Activated T-helper 17 cell treated with anti-CD3 and anti-CD28 coated beads, Interleukin-2, amount 50 U/mL, for 72 hours (primary cell): ENCODE measurements around the gene DIP2B. TPM values are rescaled to one million over a fixed set of nuclear protein-coding genes. Genes with fewer than 3 reads are reported as not detected.
"Not testable (repeated sequence)": the region's sequence is repeated elsewhere in the genome, so short reads cannot be mapped to it uniquely, and the experiment has no call there.

Experiments
- ATAC-seq: fragments of 150-1000 bp; cut with Tn5 transposase; replicated peaks from 2 replicates; pipeline ENCODE4 v1.10.0; 2021; ENCODE audit warnings: mild to moderate bottlenecking, moderate library complexity
- H3K27ac Mint-ChIP-seq: one replicate; pipeline ENCODE4 v1.8.0; 2022; ENCODE audit warnings: mixed read lengths
- H3K27me3 Mint-ChIP-seq: one replicate; pipeline ENCODE4 v1.8.0; 2022; ENCODE audit warnings: mixed read lengths
- H3K36me3 Mint-ChIP-seq: one replicate; pipeline ENCODE4 v1.8.0; 2022; ENCODE audit warnings: low read depth, mild to moderate bottlenecking, mixed read lengths
- H3K4me1 Mint-ChIP-seq: one replicate; pipeline ENCODE4 v1.8.0; 2022; ENCODE audit warnings: mixed read lengths
- H3K4me3 Mint-ChIP-seq: one replicate; pipeline ENCODE4 v1.8.0; 2022; ENCODE audit warnings: mild to moderate bottlenecking, mixed read lengths
- H3K9me3 Mint-ChIP-seq: one replicate; pipeline ENCODE4 v1.8.0; 2022; ENCODE audit warnings: mixed read lengths
- total RNA-seq, 2 donors: library from RNA; stranded (reverse); gene quantifications; one replicate each; pipeline ENCODE4 v1.2.3, GENCODE V29; 2022

Gene DIP2B
- total RNA-seq, 2 donors from 2014 or later = 18.6 to 20.1 TPM

GRCh38 chr12:50529345-50529744 lies 24.6 kb downstream of the DIP2B start:
- peak overlapping the region; percentile 34 for H3K27ac Mint-ChIP-seq

GRCh38 chr12:50530532-50530931 lies 25.7 kb downstream of the DIP2B start:
- ATAC-seq = no peak
- no peaks in the 10 kb centered on the region for H3K36me3 Mint-ChIP-seq
- H3K27me3 Mint-ChIP-seq = no peaks in the 10 kb centered on the region
- H3K4me3 Mint-ChIP-seq = no peak overlapping the region
- no peaks in the 10 kb centered on the region for H3K9me3 Mint-ChIP-seq
- no peak overlapping the region for H3K27ac Mint-ChIP-seq
- H3K4me1 Mint-ChIP-seq = peaks cover 10% of the 10 kb centered on the region

More at GRCh38 chr12:50529345-50529744, 24.6 kb downstream of the DIP2B start:
- H3K9me3 Mint-ChIP-seq = no peaks in the 10 kb centered on the region
- H3K4me3 Mint-ChIP-seq = no peak overlapping the region
- no peaks in the 10 kb centered on the region for H3K36me3 Mint-ChIP-seq
- H3K4me1 Mint-ChIP-seq = peaks cover 10% of the 10 kb centered on the region
- no peaks in the 10 kb centered on the region for H3K27me3 Mint-ChIP-seq
- ATAC-seq = no peak

DNA sequence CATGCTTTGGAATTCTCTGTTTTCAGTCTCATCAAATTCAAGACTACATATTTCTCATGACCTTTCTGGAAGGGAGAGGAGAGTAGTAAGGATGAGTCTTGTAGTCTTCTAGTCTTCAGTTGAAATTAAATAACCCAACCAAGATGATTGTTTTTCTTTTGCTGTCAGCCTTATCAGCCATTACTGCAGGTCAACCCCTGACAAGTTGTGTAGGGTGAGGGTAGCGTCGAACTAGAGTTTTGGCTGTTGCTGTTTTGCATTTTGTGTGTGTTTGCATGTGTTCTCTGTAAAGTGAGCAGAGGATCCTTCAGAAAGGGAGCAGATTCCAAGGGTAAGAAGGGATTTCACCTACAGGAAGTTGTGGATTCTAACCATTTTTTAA lies 28.4 kb downstream of the DIP2B start:
- Mint-ChIP-seq H3K27me3 (no peaks in the 10 kb centered on the region), H3K9me3 (no peaks in the 10 kb centered on the region), H3K4me1 (peaks cover 22% of the 10 kb centered on the region), H3K36me3 (peaks cover 8% of the 10 kb centered on the region), H3K27ac (no peak overlapping the region), H3K4me3 (no peak overlapping the region)
- no peak for ATAC-seq

GRCh38 chr12:50533971-50534370 lies 29.2 kb downstream of the DIP2B start:
- no peak for ATAC-seq
- peaks cover 8% of the 10 kb centered on the region for H3K36me3 Mint-ChIP-seq
- no peaks in the 10 kb centered on the region for H3K27me3 Mint-ChIP-seq
- H3K4me3 Mint-ChIP-seq = peak overlapping the region; percentile 24
- H3K27ac Mint-ChIP-seq = no peak overlapping the region
- no peaks in the 10 kb centered on the region for H3K9me3 Mint-ChIP-seq
- H3K4me1 Mint-ChIP-seq = peaks cover 15% of the 10 kb centered on the region

DNA sequence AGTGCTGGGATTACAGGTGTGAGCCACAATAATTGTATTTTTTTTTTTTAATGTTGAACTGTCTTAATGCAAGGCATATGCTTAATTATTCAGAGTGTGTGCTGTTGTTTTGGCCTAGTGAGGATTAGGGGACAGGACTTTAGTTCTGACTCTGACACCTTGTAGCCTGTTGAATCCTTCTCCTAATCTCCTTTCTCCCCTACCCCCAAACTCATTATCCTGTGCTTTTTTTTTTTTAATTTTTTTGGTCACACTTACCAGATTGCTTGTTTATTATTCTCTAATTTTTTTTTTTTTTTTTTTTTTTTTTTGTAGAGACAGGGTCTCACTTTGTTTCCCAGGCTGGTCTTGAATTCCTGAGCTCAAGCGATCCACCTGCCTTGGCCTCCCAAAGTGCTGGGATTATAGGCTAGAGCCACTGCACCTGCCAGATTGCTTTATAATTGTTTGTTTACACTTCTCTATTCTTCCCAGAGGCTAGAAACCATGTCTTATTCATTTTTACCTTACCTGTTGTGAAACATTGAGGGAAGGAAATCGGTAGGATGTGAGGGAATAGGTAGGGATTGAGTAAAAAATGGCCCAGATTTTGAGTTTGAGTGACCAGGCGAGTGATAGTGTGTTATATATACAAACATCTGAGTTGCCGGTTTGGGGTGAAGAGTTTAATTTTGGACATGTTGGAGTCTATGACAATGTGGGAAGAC lies 32.2 kb downstream of the DIP2B start:
- Mint-ChIP-seq H3K36me3 (peaks cover 8% of the 10 kb centered on the region), H3K9me3 (no peaks in the 10 kb centered on the region), H3K4me1 (peaks cover 12% of the 10 kb centered on the region)

DNA sequence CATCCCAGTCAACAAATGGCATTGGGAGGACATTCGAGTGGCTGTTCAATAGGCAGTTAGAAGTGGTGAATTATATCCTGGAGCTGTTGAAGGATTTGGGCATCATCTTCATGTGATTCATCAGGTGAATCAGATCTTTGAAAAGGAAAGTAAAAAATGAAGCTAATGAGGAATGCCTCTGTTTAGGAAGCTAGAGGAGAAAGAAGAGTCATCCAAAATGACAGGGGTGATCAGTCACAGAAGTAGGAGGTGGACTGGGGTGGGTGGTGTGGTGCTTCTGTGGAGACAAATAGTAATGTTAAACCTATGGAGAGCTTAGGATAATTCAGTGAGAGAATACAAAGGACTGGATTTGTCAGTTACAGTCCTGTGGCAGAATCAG lies 32.7 kb downstream of the DIP2B start:
- Mint-ChIP-seq H3K4me3 (peak overlapping the region; percentile 19), H3K4me1 (peaks cover 12% of the 10 kb centered on the region), H3K27ac (peak overlapping the region; percentile 55), H3K36me3 (peaks cover 11% of the 10 kb centered on the region), H3K9me3 (no peaks in the 10 kb centered on the region), H3K27me3 (no peaks in the 10 kb centered on the region)
- peak; percentile 30 for ATAC-seq

More for the DNA sequence above, 32.2 kb downstream of the DIP2B start:
- Mint-ChIP-seq H3K27ac (peak overlapping the region; percentile 55), H3K4me3 (peak overlapping the region; percentile 19), H3K27me3 (no peaks in the 10 kb centered on the region)
- ATAC-seq = no peak

DNA sequence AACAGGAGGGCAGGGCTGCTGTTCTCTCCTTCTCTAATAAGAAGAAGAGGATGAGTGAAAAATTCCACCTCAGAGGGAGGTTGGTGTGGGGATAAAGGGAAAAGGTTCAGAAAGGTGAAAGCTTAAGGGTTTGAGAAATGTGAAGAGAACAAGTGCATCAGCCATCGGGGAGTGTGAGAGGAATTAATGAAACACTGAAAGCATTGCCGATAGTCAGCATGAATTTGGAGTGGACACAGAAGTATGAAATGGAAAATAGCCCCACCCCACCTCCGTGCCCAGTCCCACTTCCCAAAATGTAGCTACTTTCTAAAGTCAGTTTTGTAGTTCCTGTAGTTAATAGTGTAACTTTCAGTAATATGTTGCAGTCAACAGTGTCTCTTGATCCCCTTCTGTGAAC lies 33.4 kb downstream of the DIP2B start:
- peaks cover 12% of the 10 kb centered on the region for H3K4me1 Mint-ChIP-seq
- no peak for ATAC-seq
- H3K27ac Mint-ChIP-seq = peak overlapping the region; percentile 55
- H3K4me3 Mint-ChIP-seq = peak overlapping the region; percentile 19
- H3K27me3 Mint-ChIP-seq = no peaks in the 10 kb centered on the region
- H3K36me3 Mint-ChIP-seq = peaks cover 16% of the 10 kb centered on the region
- H3K9me3 Mint-ChIP-seq = no peaks in the 10 kb centered on the region

- Mint-ChIP-seq H3K9me3 (no peaks in the 10 kb centered on the region), H3K36me3 (peaks cover 16% of the 10 kb centered on the region), H3K27ac (no peak overlapping the region), H3K4me3 (peak overlapping the region; percentile 54), H3K27me3 (no peaks in the 10 kb centered on the region), H3K4me1 (peaks cover 16% of the 10 kb centered on the region)
- ATAC-seq = no peak
Measured at GRCh38 chr12:50541139-50541538, 36.4 kb downstream of the DIP2B start.

DNA sequence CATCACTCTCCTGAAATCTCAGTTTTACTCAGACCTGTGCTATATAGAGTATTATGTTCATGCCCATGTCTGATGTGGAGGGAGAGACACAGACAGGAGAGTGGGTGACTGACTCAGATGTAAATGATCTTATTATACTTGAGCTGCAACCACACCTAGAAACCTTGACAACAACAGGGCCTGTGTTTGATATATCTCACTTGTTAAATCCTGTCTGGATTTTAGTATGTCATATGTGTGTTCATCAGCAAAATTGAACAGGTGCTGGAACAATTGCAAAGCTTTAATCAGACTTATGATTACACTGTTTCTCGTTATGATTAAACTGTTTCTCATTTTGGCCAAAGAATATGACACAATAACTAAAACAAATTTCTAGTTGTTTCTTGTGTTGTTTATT lies 37.7 kb downstream of the DIP2B start:
- Mint-ChIP-seq H3K4me1 (peaks cover 15% of the 10 kb centered on the region), H3K9me3 (no peaks in the 10 kb centered on the region), H3K27ac (peak overlapping the region; percentile 94), H3K36me3 (peaks cover 8% of the 10 kb centered on the region), H3K4me3 (peak overlapping the region; percentile 54), H3K27me3 (no peaks in the 10 kb centered on the region)
- ATAC-seq = peak; percentile 99

GRCh38 chr12:50543188-50543587 lies 38.4 kb downstream of the DIP2B start:
- H3K36me3 Mint-ChIP-seq, H3K9me3 Mint-ChIP-seq, H3K4me1 Mint-ChIP-seq, H3K27me3 Mint-ChIP-seq, ATAC-seq: not testable (repeated sequence)
- Mint-ChIP-seq H3K4me3 (peak overlapping the region; percentile 54), H3K27ac (peak overlapping the region; percentile 94)

DNA sequence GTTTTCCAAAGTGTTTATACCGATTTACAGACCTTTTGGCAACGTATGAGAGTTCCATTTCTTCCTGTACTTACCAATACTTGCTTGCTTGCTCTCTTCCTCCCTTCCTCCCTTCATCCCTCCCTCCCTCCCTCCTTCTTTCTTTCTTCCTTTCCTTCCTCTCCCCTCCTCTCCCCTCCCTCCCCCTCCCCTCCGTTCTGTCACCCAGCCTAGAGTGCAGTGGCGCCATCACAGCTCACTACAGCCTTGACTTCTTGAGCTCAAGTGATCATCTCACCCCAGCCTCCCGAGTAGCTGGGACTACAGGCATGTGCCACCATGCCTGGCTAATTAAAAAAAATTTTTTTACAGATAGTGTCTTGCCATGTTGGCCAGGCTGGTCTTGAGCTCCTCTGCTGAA lies 40.4 kb downstream of the DIP2B start:
- Mint-ChIP-seq H3K27ac (no peak overlapping the region), H3K9me3 (no peaks in the 10 kb centered on the region), H3K4me3 (no peak overlapping the region), H3K4me1 (peaks cover 8% of the 10 kb centered on the region), H3K36me3 (peaks cover 8% of the 10 kb centered on the region), H3K27me3 (no peaks in the 10 kb centered on the region)
- ATAC-seq = no peak

- ATAC-seq = no peak
- Mint-ChIP-seq H3K36me3 (peaks cover 8% of the 10 kb centered on the region), H3K27me3 (no peaks in the 10 kb centered on the region), H3K27ac (peak overlapping the region; percentile 58), H3K9me3 (no peaks in the 10 kb centered on the region), H3K4me3 (no peak overlapping the region), H3K4me1 (peaks cover 8% of the 10 kb centered on the region)
Measured at GRCh38 chr12:50545786-50546185, 41.0 kb downstream of the DIP2B start.

DNA sequence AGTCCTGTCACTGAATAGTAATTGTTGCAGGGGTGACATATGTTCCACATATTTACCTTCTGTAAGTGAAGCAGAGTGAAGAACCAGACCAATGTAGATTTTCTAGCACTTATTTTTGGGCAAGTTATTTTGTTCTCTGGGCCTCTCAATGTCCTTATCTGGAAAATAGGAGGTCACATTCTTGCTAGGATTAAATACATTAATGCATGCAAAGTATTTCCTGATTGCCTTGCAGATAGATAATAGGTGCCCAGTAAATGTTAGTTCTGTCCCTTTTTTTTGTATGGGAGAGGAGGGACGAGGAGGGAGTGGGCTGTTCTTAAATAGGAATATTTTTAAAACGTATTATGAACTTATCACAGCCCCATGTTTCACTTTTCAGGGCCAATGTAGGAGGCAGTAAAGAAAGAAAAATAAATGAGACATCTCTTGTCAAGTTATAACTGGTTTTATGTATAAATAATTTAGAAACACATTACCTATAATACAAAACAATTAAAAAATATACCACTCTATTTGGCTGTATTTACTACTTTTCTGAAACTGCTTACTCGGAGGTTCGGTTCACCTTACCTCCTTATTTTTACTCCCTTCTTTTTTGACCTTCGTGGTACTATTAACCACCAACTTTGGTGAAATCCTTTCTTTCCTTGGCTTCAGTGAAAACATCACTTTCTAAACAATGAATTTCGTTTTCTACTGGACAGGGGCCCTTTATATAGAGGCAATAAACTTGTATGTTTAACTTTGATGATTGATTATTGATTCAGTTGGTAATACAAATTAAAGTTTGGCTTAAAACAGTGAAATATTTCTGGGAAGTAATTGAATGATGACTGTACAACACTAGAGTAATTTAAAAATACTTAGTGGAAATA lies 41.9 kb downstream of the DIP2B start:
- Mint-ChIP-seq H3K27ac (peak overlapping the region; percentile 58), H3K27me3 (no peaks in the 10 kb centered on the region), H3K4me1 (peaks cover 8% of the 10 kb centered on the region), H3K36me3 (peaks cover 8% of the 10 kb centered on the region), H3K9me3 (no peaks in the 10 kb centered on the region), H3K4me3 (no peak overlapping the region)
- no peak for ATAC-seq

DNA sequence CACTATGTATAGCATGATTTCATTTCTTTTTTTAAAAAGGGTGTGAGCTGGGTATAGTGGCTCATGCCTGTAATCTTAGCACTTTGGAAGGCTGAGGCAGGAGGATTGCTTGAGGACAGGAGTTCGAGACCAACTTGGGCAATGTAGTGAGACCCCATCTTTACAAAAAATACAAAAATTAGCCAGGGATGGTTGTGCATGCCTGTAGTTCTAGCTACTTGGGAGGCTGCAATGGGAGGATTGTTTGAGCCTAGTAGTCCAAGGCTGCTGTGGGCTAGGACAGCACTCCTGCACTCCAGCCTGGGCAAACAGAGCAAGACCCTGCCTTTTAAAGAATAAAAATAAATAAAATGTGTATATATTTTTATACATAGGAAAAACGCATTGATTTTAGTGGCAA lies 43.0 kb downstream of the DIP2B start:
- Mint-ChIP-seq H3K4me1 (peaks cover 8% of the 10 kb centered on the region), H3K4me3 (no peak overlapping the region), H3K9me3 (no peaks in the 10 kb centered on the region), H3K27me3 (no peaks in the 10 kb centered on the region), H3K27ac (no peak overlapping the region), H3K36me3 (peaks cover 3% of the 10 kb centered on the region)
- ATAC-seq = no peak

DNA sequence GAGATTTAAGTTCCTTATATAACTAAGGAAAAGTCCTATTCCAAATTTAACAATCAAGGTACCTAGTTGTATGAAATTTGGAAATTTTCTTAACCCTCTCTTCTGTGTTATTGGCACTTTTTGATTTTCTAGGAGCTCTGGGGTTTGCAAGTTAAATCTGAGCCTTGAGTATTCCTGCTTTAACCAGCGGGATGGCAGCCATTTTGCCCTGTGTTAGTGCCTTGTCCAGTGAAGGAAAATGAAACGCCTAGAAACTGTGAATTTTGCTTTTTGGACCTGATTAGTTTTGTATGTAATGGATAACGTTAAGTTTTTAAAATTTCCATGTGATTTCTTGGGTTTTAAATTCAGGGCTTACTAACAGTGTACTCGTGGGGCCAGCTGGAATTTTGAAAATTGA lies 45.1 kb downstream of the DIP2B start:
- H3K36me3 Mint-ChIP-seq = peaks cover 6% of the 10 kb centered on the region
- peaks cover 13% of the 10 kb centered on the region for H3K4me1 Mint-ChIP-seq
- no peaks in the 10 kb centered on the region for H3K9me3 Mint-ChIP-seq
- H3K27me3 Mint-ChIP-seq = no peaks in the 10 kb centered on the region
- no peak overlapping the region for H3K27ac Mint-ChIP-seq
- ATAC-seq = no peak
- H3K4me3 Mint-ChIP-seq = no peak overlapping the region
